GM21367 (cell line): ENCODE data around the gene PHGDH.

Experiments used
- ATAC-seq: cut with Tn5 transposase; IDR thresholded peaks from one replicate; pipeline ENCODE4 v1.9.1; 2021; ENCODE audit not compliant: unreplicated experiment

The PHGDH gene

DNA sequence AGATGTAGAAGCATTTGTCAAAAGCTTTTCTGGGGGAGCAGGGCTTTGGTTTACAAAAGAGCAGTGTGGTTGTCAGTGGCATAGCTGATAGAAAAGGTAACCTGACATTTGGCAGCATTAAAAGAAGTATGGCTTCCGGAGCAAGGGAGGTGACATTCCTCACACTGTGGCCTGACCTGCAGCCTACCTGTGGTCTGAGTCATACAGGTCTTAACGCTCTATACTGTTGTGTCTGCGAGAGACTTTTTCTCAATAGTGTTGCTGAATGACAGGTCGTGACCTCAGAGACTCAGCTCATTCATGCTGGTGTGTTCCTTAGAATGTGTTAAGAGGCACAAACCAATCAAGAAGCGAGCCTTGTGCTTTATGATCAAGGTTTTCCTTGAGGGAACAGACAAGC lies 19.3 kb downstream of the PHGDH start:
- no peak for ATAC-seq

DNA sequence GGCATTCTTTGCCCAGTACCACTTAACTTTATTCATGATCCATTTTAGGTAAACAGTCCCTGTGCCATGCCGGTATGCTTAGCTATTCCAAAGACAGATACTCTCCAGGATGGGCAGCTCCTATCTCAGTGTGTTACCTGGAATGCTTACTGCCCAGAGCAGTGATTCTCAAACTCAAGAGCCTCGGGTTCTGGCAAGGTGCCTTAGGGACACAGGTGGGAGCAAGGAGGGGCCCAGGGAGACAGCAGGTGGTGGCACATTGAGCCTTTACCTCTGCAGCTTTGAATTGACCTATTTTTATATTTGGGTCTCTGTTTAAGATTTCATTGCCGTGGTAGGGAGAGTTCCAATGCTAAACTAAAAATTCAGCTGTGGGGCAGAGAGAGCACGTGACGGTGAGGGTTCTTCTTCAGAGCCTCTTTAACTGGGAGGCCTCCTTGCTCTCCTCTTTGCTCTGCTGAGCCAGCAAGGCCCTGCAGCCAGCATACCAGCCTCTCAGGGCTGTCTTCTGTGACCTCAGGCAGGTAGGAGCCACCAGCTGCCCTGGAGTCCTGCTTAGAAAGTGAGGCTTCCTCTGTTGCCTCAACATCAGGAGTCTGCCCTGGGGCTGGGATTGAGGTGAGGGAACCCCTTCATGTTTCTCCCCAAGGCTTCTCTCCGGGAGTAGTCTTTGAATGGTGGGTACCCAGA lies 20.2 kb downstream of the PHGDH start:
- no peak for ATAC-seq

DNA sequence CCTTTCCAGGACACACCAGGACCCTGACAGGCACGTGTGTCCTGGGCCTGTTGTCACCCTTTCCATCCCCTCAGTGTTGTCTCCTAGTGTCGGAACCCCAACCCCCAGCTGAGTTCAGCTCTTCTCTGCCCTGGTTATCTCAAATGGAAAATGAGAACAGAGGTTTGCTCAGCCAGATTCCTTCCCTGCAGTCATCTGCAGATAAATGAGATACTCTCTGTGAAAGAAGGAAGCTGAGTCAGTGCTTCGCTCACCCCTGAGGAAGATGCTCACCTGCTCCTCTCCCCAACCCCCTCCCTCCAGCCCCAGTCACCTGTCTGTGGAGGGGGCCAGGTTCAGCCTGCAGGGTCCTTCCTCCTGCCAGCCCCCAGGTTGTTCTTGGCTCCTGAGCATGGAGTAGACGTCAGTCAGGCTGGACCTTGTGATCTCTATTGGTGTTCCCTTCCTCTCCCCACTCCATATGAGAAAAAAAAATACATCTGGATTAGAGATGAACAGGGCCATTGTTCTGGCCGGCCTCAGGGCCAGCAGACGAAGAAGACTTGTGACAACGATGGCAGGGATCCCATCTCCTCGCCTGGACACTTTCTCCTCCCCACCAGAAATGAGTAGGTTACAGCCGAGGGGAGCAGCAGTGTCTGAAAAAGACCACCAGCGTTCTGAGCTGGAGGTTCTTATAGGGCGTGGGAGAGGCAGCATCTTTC lies 20.9 kb downstream of the PHGDH start:
- ATAC-seq: no peak

DNA sequence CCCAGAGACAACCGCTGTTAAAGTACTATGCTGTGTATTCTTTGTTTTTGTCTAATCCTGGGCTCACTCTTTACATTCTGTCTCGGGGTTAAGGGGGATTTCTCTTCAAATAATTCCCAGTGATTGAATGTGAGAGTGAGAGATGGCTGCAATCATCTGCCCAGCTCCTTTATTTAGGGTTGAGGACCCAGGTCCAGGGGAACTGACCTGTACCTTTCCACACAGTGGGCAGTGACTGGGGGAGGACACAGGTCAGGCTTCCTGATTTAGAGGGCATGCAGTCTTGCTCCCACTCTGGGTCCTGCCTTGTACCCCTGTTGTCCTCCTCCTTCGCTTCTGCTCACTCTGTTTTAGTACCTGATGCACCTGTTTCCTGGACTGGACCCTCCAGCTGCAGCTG lies 22.0 kb downstream of the PHGDH start:
- no peak for ATAC-seq

DNA sequence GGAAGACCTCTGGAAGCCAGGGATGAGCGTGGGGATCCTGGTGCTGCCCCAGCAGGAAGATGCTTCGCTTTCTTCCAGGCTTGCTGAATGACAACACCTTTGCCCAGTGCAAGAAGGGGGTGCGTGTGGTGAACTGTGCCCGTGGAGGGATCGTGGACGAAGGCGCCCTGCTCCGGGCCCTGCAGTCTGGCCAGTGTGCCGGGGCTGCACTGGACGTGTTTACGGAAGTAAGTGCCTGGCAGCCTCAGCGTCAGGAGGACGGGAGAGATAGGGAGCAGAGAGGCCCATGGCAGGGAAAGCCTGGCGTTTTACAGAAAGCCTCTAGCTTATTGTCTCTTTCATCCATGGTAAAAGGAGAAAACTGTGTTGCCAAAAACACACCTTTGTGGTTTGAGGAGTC lies 23.5 kb downstream of the PHGDH start:
- no peak for ATAC-seq

DNA sequence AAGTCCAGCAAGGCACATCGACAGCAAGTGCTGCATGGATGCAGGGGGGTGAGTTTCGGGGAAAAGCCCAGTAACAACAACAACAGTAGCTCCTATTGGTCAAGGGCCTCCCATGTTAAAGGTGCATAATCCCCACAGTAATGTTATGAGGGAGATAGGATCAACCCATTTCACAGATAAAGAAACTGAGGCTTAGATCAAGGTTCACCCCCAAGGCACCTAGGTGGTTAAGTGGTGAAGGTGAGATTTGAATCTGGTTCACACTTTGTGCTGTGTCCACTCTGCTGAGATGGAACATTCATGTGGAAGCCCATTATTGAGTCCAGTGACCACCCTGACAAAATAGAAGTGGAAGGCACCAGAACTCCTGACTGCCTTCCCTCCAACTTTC lies 24.9 kb downstream of the PHGDH start:
- ATAC-seq: no peak

DNA sequence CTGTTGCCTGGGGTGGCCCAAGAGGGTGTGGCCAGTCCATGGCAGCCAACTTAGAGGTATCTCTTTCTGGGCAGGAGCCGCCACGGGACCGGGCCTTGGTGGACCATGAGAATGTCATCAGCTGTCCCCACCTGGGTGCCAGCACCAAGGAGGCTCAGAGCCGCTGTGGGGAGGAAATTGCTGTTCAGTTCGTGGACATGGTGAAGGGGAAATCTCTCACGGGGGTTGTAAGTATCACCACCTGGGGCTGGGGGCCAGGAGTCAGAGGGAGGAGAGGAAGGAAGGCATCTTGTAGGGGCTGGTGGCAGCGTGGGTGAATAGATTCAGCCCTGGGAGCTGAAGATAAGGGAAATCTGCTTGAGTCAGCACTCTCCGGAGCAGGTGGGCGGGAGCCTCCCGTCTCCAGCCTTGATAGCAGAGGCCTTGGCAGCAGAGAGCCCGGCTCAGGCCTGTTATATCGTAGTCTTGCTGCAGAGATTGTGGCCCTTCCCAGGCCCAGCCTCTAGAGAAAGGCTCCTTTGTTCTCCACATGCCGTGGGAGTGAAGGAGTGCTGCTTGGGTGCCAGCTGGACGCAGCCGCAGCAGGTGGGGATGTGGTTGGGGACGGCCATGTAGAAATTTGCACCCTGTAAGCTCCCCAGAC lies 25.4 kb downstream of the PHGDH start:
- no peak for ATAC-seq

DNA sequence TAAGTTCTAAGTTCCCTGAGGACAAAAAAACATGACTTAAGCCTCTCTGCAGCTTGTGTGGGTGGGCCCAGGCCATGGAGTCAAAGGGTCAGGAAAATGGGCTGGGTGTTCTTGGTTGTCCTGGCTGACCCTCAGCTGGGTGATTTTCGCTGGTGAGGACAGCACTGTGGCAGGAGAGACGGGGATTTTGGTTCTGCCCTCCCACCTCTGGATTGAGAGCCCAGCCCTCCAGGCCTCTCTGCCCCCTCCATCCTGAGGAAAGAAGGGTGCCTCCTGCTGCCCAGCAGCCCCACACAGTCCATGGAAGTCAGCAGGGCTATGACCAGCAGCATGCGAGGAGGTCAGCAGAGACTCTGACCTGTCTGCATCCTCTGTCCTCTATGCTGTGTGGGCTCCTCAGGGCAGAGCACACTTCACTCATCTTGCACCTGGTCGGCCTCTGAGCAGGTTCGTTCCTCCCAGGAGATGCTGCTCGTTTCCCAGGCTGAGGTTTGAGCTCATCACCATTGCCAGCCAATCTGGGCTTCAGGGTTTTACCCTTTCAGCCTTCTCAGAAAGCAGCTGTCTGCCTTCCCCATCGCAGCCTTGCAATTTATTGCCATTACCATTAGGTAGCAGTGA lies 26.5 kb downstream of the PHGDH start:
- no peak for ATAC-seq

DNA sequence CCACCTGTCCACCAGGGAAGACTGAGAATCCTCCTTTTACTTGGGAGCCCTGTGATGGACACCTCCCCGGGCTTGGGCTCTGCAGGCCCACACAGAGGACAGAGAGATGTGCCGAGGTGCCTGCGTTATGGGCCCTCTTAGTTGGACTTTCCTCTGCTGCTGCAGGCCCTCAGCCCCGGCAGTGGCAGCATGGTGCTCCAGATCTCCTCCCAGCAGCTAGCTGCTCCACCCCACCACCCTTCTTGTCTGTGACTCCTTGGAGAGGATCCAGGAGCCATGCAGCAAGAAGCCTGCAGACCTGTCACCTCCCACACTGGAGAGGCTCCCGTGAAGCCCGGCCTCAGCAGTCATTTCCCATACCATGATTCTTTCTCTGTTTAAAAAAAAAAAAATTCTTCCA lies 27.4 kb downstream of the PHGDH start:
- no peak for ATAC-seq

DNA sequence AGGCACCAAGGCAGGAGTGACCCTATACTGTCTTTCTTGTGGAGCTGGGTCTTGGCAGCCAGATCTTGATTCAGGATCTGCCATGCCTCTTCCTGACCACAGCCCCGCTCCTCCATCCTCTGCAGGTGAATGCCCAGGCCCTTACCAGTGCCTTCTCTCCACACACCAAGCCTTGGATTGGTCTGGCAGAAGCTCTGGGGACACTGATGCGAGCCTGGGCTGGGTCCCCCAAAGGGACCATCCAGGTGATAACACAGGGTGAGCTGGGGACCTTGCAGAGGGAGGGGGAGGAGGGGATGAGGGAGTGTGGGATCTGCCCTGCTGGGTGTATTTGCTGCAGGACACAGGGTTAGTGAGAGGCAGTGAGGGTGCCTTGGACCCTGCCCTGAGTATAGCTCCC lies 28.5 kb downstream of the PHGDH start:
- no peak for ATAC-seq

DNA sequence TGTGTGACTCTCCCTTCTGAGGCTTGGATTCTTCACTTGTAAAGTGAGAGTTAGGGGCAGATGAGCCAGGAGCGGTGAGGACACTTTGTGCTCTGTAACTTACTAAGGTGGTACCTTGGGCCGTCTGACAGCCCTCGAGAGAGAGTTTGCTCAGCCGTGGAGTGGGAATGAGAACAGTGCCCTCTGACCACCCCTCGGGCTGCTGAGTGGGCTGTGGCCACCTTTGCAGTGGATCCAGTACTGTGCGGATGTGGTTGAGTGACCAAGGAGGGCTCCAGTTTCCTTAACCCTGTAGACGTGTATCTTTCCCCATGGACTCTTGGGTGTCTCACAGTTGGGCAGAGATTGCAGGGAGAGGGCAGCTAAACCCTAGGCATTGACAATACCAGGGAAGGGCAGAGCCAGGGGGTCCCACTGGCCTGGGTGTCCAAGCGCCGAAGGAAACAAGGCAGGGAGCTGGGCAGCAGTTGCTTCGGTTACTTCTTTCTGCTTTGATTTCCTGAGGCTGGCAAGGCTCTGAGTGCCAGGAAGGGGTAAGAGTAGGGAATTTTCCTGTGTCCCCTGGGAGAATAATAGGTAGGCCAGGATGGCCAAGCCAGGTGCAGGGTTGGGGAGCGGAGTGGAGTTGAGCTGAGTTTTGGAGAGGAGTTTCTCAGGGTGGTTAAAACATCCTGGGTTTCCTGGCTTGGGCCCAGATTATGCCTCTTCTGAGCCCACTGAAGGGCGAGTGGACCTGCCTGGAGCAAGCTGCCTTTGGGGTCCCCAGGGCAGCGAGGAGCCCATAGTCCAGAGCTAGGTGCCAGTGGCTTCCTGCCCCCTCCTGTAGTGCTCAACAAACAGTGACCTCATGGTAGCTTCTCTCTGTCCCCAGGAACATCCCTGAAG lies 29.4 kb downstream of the PHGDH start:
- ATAC-seq: no peak

DNA sequence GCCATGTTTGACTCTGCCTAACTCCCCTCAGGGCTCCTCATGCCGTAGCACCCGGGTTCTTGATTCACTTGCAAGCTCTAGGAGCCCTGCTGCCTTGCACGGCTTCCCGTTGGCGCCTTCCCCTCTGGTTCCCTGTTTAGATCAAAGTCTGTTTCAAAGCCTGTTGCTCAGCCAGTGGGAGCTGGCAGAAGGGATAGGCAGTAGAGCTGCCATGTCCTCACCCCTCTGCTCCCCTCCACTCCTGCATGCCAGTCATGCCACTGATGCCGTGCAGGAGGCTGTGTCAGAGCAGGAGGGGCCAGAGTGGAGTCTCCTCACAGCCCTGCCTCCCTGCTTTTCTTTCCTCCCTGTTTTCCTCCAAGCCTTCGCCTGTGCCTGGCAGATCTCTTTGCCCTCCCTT lies 30.5 kb downstream of the PHGDH start:
- no peak for ATAC-seq

DNA sequence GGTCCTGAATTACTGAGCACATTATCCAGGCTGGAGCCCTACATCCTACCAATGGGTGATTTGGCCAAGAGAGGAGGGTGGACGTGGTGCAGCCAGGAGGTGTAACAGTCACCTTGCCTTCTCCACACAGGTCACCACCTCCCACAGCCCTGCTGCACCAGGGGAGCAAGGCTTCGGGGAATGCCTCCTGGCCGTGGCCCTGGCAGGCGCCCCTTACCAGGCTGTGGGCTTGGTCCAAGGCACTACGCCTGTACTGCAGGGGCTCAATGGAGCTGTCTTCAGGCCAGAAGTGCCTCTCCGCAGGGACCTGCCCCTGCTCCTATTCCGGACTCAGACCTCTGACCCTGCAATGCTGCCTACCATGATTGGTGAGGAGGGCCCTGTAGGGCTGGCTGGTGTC lies 30.9 kb downstream of the PHGDH start:
- no peak for ATAC-seq

DNA sequence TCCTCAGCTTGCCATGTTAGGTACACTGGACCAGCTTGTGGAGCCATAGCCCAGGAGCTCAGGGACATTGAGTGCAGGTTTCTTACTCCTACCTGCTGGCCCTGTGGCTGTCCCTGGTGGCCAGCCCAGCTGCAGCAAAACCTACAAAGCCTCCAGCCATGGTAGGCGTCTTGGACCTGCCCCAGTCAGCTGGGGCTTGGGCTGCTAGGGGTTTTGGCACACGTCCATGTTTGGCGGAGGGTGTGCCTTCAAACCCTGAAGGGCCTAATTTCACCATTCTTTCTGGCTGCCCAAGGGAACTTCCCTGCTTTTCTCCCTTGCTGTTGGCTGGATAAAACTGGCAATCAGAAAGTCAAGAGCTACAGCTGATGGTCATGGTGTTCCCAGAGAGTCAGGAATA lies 31.6 kb downstream of the PHGDH start:
- ATAC-seq: no peak

DNA sequence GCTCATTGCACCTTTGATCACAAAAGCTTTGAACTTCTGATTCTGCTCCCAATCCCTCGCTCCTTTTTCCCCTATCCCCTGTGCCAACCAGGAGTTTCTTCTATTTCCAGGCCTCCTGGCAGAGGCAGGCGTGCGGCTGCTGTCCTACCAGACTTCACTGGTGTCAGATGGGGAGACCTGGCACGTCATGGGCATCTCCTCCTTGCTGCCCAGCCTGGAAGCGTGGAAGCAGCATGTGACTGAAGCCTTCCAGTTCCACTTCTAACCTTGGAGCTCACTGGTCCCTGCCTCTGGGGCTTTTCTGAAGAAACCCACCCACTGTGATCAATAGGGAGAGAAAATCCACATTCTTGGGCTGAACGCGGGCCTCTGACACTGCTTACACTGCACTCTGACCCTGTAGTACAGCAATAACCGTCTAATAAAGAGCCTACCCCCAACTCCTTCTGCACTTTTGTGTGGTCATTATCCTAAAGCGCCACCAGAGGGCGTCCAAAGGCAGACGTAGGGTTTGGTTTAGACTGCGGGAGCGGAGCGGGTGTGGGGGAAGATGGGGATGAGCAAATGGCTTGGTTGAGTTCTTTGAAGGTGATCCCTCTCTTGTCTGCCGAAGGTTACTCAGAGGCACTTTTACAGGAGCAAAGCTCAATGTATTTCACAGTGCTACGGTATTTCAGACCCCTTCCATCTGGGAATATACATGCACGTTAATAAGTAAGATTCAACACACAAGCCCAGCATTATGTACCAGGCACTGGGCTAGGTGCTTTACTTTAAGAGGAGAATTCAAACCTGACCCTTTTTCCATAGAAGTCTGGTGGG lies 32.3 kb downstream of the PHGDH start:
- peak; percentile 82 for ATAC-seq

DNA sequence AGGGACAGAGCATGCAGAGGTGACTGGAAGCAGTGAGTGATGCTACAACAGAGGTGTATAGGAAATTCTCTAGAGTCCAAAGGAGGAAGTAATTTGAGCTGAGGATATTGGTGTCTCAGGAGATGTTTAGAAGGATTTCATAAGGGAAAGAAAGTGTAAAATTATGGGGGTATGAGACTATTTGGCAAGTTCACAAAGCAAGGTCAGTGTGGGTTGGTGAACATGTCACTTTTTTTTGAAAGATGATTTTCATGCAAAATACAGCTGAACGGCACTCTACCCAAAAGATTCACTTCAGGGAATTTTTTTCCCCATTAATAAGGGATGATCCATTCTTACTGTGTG lies 32.8 kb downstream of the PHGDH start:
- no peak for ATAC-seq

DNA sequence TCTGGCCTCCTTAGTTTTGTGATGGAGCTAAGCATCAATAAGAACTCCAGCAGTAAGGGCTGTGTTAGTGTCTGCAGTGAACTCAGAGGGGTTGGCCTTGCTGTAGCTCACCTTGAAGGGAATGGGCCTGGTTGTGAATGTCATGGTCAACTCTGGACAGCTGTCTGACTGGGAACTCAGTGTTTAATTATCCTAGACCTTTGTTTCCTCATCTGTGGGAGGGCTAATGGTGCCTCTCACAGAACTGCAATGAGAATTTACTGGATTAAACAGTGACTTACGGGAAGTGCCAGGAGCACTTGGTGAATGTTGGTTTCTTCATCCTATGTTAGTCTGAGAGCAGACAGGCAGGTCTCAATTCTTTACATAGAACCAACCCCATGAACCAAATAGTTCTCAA lies 33.3 kb downstream of the PHGDH start:
- ATAC-seq: no peak

DNA sequence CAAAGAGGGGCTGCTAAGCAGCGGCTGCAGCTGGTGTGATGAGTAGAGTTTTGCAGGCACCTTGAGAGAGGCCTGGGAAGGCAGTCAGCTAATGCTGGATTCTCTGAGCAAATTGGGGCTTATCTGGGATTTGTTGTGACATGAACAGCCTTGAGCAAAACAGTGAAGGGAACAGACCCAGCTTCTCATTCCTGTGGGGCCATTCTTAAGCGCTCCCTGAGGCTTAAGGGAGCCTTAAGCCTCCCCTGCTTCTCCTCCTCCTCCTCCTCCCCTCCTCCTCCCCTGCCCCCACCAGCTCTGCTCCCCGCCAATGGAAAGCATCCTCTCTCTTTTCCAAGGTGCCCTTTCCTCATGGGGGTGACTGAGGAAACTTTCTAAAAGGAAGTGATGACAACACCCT lies 35.7 kb downstream of the PHGDH start:
- no peak for ATAC-seq

DNA sequence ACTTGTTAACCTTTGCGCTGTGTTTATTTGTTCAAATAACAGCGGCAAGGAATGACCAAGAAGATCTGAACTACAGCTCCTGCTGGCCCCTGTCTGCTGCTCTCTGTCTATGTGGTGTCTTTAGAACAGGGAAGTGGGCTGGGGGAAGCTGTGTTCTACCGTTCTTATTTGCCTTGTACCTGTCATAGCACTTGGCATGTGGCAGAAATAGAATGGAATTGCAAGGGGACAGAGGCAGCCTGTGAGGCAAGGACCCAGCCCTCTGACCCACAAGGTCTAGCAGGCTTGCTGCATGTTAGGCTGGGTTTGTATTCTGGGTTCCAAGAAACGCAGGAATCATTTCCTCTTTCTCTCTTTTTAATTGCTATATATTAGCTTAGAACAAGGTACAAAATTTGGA lies 36.3 kb downstream of the PHGDH start:
- ATAC-seq: no peak

DNA sequence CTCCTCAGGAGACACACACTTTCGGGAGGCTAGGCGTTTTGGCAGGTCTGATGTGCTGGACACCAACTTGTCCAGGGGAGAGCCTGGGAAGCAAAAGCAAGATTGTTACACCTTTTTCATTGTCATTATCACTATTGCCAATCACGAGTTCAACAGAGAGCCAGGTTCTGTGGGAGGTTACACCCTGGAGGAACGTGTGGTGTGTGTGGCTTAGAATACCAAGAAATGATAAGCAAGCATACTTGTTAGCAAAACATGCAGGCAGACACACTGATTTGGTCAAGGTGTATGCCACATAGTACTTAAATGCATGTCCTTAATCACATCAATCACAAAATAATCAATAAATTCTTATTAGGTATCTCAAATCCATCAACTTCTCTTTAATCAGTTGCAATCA lies 40.9 kb downstream of the PHGDH start:
- no peak for ATAC-seq
